Kidney glomerular epithelial cell (primary cell): Measurements from ENCODE around the gene PLD1.
"Not testable (repeated sequence)": the region's sequence is repeated elsewhere in the genome, so short reads cannot be mapped to it uniquely, and the experiment has no call there.

Source experiments
- DNase-seq: peaks from one replicate; lab custom pipeline; 2025; lab: John Stamatoyannopoulos, UW

The PLD1 gene

DNA sequence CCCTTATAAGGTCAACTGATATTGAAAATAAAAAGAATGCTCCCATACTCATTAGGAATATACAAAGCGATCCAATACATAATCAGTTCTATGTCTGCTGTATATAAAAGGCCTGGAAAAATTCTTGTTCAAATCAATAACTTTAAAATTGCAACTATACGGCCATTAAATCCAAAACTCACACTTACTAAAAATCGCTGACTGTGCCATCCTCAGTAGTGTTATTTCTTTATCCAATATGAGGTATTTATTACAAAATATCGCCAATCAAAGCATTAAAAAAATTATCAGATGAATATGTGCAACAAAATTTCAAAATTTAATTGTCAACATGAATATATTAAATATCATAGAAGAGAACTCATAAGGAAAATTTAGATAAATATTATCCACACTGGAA is 146.5 kb downstream of the PLD1 start:
- DNase-seq, result no peak

- DNase-seq, result no peak
Observed at GRCh38 chr3:171661484-171661883, 148.8 kb downstream of the PLD1 start.

GRCh38 chr3:171660188-171660587 is 150.1 kb downstream of the PLD1 start:
- DNase-seq, result no peak

DNA sequence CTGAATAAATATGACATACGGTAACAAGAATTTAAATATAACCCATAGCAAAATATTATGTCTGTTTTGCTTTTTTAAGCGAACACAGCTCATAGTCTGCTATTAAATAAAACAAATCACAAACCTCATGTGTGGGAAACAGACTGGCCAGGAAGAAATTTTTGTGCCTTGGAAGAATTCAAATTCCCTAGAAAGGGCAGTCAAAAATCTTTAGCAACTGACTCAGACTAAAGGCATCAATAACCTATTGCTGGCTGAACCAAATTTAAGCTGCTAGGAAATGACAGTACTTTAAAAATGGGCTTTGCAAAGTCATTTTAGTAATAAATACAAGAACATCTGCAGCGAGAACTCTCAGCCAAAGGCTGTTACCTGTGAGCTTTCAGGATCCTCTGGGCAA is 151.4 kb downstream of the PLD1 start:
- DNase-seq, result no peak

DNA sequence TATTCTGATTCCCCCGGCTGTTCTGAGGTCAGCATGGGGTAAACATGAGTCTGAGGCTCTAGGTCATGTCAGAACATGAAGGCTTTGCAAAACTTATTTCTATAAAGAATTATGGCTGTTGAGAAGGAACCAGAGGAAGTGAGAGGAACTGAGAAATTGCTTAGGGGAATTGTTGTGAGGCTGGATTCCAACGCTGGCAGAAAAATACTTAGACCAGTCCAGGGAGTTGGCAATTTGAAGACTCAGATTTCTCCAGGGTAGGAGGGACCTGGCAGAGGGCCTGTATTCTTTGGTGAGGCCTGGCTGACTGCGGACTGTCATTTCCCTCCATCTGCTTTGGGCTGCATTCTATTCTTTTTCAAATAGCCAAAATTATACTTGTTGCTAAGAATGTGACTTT is 155.5 kb downstream of the PLD1 start:
- DNase-seq, result no peak

- DNase-seq, result no peak
Observed at GRCh38 chr3:171654326-171654725, 156.0 kb downstream of the PLD1 start.

GRCh38 chr3:171653701-171654100 is 156.6 kb downstream of the PLD1 start:
- no peak for DNase-seq

DNA sequence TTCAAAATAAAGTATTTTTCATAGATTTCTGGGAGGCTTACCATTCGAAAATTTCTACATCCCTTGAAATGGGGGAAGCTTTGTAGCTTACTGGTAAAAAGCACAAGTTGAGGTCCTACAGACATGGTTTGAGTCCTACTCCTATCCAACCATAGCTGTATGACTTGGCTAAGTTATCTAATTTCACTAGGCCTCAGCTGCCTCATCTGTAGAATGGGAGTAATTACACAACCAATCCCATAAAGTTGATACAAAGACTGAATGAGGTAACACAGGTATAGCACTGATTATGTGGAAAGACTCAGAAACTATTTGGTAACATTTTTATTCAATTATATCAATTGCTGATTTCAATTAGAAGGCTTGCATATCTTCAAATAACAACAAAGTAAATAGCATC is 157.4 kb downstream of the PLD1 start:
- DNase-seq, result no peak

DNA sequence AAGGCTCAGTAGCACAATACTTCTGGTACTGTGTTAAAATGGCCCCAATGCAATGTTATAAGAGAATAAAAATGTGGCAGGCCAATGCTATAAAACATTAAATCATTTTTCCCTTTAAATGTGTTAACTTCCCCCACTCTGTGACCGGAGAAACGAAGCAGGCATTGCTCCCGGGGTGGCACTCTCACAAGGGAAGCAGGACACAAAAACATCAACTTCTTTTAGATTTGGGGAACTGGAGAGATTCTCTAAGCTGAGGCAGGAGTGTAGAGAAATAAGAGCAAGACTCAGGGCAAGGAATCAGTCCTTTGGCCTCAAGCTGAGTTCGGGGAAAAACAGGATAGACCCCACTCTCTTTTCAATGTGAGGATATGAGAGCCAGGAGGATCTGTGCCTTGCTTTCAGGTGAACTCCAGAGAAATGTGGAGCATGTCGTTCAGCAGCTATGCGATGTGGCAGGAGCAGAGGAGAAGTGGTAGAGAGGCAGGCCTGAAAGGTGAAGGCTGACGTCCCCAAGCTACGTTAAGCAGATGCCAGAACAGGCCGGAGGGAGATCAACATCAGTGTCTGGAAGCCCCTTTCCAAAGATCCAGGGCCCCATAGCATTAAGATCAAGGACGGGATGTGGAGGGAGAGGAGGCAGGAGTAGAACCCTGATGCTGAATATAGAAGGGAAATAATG is 160.2 kb downstream of the PLD1 start:
- no peak for DNase-seq

DNA sequence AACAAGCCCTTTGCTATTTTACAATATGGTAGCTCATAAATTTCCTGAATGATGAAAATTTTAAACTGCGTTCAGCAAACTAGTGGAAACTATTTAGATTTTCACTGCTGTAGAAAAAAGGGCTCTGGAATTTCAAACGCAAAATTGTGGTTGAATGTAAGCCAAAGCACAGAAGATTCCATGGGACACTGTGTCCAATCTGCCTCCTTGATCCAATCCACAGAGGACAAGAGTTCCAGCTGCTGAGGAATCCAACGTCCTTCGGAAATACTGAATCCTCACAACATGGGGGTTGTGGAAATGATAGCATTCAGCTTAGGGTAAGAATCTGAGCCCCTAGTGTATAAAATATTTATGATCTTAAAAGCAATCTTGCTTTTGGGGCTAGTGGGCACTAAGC is 161.0 kb downstream of the PLD1 start:
- DNase-seq, result no peak

- no peak for DNase-seq
Observed at GRCh38 chr3:171648069-171648468, 162.2 kb downstream of the PLD1 start.

- DNase-seq, result peak; percentile 47
Observed at GRCh38 chr3:171646357-171647133, 163.7 kb downstream of the PLD1 start.

- DNase-seq, result no peak
Observed at GRCh38 chr3:171644681-171645080, 165.6 kb downstream of the PLD1 start.

- DNase-seq, result no peak
Observed at GRCh38 chr3:171643681-171644080, 166.6 kb downstream of the PLD1 start.

- DNase-seq, result no peak
Observed at GRCh38 chr3:171643033-171643432, 167.2 kb downstream of the PLD1 start.

- peak; percentile 46 for DNase-seq
Observed at GRCh38 chr3:171640520-171641412, 169.5 kb downstream of the PLD1 start.

- DNase-seq, result no peak
Observed at GRCh38 chr3:171636666-171637065, 173.6 kb downstream of the PLD1 start.

DNA sequence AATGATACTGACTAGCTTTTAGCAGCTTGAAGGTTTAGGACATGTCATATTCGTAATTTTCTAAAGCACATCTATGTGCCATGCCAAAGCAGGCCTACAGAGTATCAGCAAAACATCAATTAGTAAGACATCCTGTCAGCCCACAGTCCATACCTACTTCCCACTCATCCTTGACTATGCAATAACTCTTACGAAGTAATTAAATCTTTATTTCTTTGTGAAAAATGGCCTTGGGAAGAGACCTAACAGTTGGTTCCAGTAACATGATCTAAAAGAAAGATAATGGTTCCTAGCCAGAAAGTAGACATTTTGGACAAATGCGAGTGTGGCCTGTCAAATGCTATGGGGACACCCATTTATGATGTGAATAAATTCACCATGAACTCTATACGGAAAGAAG is 177.5 kb downstream of the PLD1 start:
- DNase-seq, result no peak

GRCh38 chr3:171626799-171627198 is 183.5 kb downstream of the PLD1 start:
- DNase-seq, result not testable (repeated sequence)

- no peak for DNase-seq
Observed at GRCh38 chr3:171622126-171622525, 188.2 kb downstream of the PLD1 start.

GRCh38 chr3:171620825-171621434 is 189.4 kb downstream of the PLD1 start:
- DNase-seq, result peak; percentile 80

DNA sequence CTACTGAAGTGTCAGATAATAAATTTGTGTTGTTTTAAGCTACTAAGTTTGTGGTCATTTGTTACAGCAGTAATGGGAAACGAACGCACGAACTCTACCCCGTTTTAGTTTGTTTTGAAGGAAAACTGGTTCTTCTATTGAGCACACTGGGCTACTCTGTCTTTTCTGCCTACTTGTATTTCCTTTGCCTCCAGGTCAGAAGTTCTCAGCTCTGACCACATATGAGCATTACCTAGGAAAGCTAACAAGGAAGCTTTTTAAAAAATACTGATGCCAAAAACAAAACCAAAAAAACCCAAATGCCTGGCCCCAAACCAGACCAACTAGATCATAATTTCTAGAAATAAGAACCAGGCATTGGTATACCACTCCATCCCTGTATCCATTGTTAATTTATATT is 193.5 kb downstream of the PLD1 start:
- DNase-seq, result no peak
